Tibial nerve (tissue), 4 donors: ENCODE data around the gene SRGAP3.

Experiments used
- CTCF ChIP-seq, 5 experiments: fragments of 200-600 bp in 3 of 5; fragments of 450-650 bp in 2 of 5; sonication (generic) in 3 of 5; IDR thresholded peaks; one replicate each; pipeline ENCODE4 v1.5.1; 2016 to 2019; ENCODE audit warnings: antibody characterized with exemption in 5 of 5, mild to moderate bottlenecking in 3 of 5, moderate library complexity in 2 of 5
- EP300 ChIP-seq, 2 donors: sonication (generic); formaldehyde crosslinking; IDR thresholded peaks; one replicate each; pipeline ENCODE4 v1.6.1; 2017; ENCODE audit warnings: antibody characterized with exemption in 2 of 2, mild to moderate bottlenecking in 1 of 2
- POLR2A ChIP-seq, 2 donors: fragments of 450-650 bp; IDR thresholded peaks; one replicate each; pipeline ENCODE4 v1.6.1; 2017; ENCODE audit warnings: antibody characterized with exemption in 2 of 2, mild to moderate bottlenecking in 2 of 2, moderate library complexity in 2 of 2

GRCh38 chr3:8994226-8994625 lies 255.2 kb downstream of the SRGAP3 start:
- no peak for TF ChIP-seq CTCF (IDR thresholded peaks at IDR 0.05)
- TF ChIP-seq EP300 (IDR thresholded peaks at IDR 0.05), result no peak
- TF ChIP-seq POLR2A (IDR thresholded peaks at IDR 0.05), result no peak
